ENCODE measurements around the gene UACA. TPM values are rescaled to one million over a fixed set of nuclear protein-coding genes. Genes with fewer than 3 reads are reported as not detected.

UACA gene
- total and polyA plus RNA-seq, 2 donors (not counting 3 experiments of a cell fraction or from before 2014, with no cell fraction given) = 167 to 292 TPM

DNA sequence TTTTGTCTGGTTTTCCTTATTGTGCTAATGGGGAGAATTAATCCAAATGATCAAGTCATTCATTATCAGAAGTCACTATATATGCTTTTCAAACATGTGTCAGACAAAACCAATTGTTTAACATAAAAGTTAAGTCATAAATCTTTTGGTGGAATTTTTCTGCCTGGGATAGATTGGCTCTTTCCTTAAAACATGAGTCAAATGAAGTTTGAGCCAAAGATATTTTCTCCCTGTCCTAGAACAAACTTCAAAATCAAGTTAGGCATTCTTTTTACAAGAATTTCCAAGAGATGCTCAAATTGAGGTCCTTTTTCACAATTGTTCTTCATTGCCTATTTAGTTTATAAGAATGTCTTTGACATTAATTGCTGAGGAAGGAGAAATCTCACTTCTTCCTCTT, 138.3 kb downstream of the UACA start:
- Histone ChIP-seq H3K4me1 (ENCODE audit: control insufficient read depth, extremely low read depth, insufficient read depth, low read length) (no peaks in the 10 kb centered on the region), H3K4me2 (ENCODE audit: insufficient read depth, low read length) (no peak overlapping the region), H3K9me1 (replicated peaks; ENCODE audit: control insufficient read depth, extremely low read depth, insufficient read depth, low read length) (no peaks in the 10 kb centered on the region), H3K27ac (ENCODE audit: insufficient read depth, low read depth, low read length) (no peak overlapping the region), H4K20me1 (replicated peaks; ENCODE audit: control insufficient read depth, extremely low read depth, insufficient read depth, low read length) (no peaks in the 10 kb centered on the region), H3K36me3 (ENCODE audit: control insufficient read depth in 2 of 2, extremely low read depth in 1 of 2, insufficient read depth in 2 of 2, low read length in 2 of 2) (no peaks in the 10 kb centered on the region), H3K9ac (replicated peaks; ENCODE audit: extremely low read depth, insufficient read depth, low read length) (no peak overlapping the region), H2AFZ (ENCODE audit: low read depth, low read length) (no peak overlapping the region), H3K9me3 (replicated peaks; ENCODE audit: control insufficient read depth, insufficient read depth, low read length) (no peaks in the 10 kb centered on the region), H3K79me2 (ENCODE audit: control insufficient read depth, insufficient read depth, low read length) (no peaks in the 10 kb centered on the region), H3K4me3 (replicated peaks in 1 of 3; ENCODE audit: insufficient read depth in 1 of 3, low read depth in 1 of 3, low read length in 3 of 3) (no peak overlapping the region), H3K27me3 (ENCODE audit: control insufficient read depth in 2 of 2, insufficient read depth in 2 of 2, low read length in 2 of 2) (peaks cover 0 to 2% of the 10 kb centered on the region in 2 experiments)
- BruUV-seq (replicated peaks) = no TSS peak
- FAIRE-seq (peak; percentile 33), DNase-seq (ENCODE audit: low read depth, low spot score) (no peak)
- POLR2A ChIA-PET = no interaction called here
- intact Hi-C loops (cut with micrococcal nuclease) = no loop called here
- CTCF ChIA-PET = no interaction called here
- dilution Hi-C loops (cut with MboI; ENCODE audit: extremely low pct_ligation_motif_present, low sequenced_read_pairs) = no loop called here
- TF ChIP-seq FOS (IDR thresholded peaks at IDR 0.05; ENCODE audit: borderline replicate concordance, insufficient read depth, low read length) = no peak

DNA sequence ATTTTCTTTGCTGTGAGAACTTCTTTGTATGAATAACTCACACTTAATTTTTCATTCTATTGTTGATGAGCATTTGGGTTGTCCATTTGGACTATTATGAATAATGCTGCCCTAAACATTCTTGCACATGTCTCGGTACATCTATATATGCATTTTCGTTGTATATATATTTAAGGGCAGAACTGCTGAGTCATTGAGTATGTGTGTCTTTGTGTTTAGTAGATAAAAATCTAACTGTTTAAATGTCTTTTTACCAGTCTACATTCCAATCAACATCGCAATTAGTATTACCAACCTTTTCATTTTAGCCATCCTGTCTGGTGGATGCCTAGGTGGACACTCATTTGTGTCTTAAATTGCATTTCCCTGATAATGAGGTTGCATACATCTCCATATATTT, 144.4 kb downstream of the UACA start:
- ChIA-PET POLR2A (no interaction called here), CTCF (no interaction called here)
- Histone ChIP-seq H2AFZ (ENCODE audit: low read depth, low read length) (no peak overlapping the region), H3K4me3 (replicated peaks in 1 of 3; ENCODE audit: insufficient read depth in 1 of 3, low read depth in 1 of 3, low read length in 3 of 3) (no peak overlapping the region), H3K9me3 (replicated peaks; ENCODE audit: control insufficient read depth, insufficient read depth, low read length) (no peaks in the 10 kb centered on the region), H4K20me1 (replicated peaks; ENCODE audit: control insufficient read depth, extremely low read depth, insufficient read depth, low read length) (no peaks in the 10 kb centered on the region), H3K27ac (ENCODE audit: insufficient read depth, low read depth, low read length) (no peak overlapping the region), H3K9ac (replicated peaks; ENCODE audit: extremely low read depth, insufficient read depth, low read length) (no peak overlapping the region), H3K9me1 (replicated peaks; ENCODE audit: control insufficient read depth, extremely low read depth, insufficient read depth, low read length) (no peaks in the 10 kb centered on the region), H3K36me3 (ENCODE audit: control insufficient read depth in 2 of 2, extremely low read depth in 1 of 2, insufficient read depth in 2 of 2, low read length in 2 of 2) (no peaks in the 10 kb centered on the region), H3K79me2 (ENCODE audit: control insufficient read depth, insufficient read depth, low read length) (no peaks in the 10 kb centered on the region), H3K27me3 (ENCODE audit: control insufficient read depth in 2 of 2, insufficient read depth in 2 of 2, low read length in 2 of 2) (peaks cover 4 to 26% of the 10 kb centered on the region in 2 experiments), H3K4me1 (ENCODE audit: control insufficient read depth, extremely low read depth, insufficient read depth, low read length) (no peaks in the 10 kb centered on the region), H3K4me2 (ENCODE audit: insufficient read depth, low read length) (no peak overlapping the region)
- BruUV-seq (replicated peaks) = no TSS peak
- DNase-seq (ENCODE audit: low read depth, low spot score) (no peak), FAIRE-seq (no peak)
- TF ChIP-seq JUN (IDR thresholded peaks at IDR 0.05; ENCODE audit: borderline replicate concordance, insufficient read depth, insufficient read length, low read depth) = no peak
- TF ChIP-seq MYC (IDR thresholded peaks at IDR 0.05; ENCODE audit: low read depth, low read length) = no peak
- no peak for TF ChIP-seq EZH2 (IDR thresholded peaks at IDR 0.05; ENCODE audit: borderline replicate concordance, low read depth, low read length, severe bottlenecking)
- no peak for TF ChIP-seq GATA2 (IDR thresholded peaks at IDR 0.05; ENCODE audit: insufficient read depth, insufficient read length, low read depth, low read length)
- intact Hi-C loops (cut with micrococcal nuclease) (no loop called here), dilution Hi-C loops (cut with MboI; ENCODE audit: extremely low pct_ligation_motif_present, low sequenced_read_pairs) (no loop called here)
